Aorta (tissue), 5 donors: ENCODE results near the gene ZNF728. TPM values are rescaled to one million over a fixed set of nuclear protein-coding genes. Genes with fewer than 3 reads are reported as not detected.
"Not testable (repeated sequence)": the region's sequence is repeated elsewhere in the genome, so short reads cannot be mapped to it uniquely, and the experiment has no call there.

Experiments
- ATAC-seq: fragments of 200-7000 bp; cut with Tn5 transposase; one replicate; pipeline ENCODE4 v1.9.1; 2022; ENCODE audit warnings: moderate library complexity; ENCODE audit not compliant: low FRiP score
- DNase-seq, 2 donors: peaks; one replicate each; pipeline ENCODE4 v3.0.0-alpha.2; 2020
- H3K27ac ChIP-seq, 2 donors: one replicate each; pipeline ENCODE4 v1.5.1; 2013; ENCODE audit warnings: low read length in 2 of 2, mild to moderate bottlenecking in 2 of 2, moderate library complexity in 2 of 2, control low read depth in 1 of 2, inconsistent platforms in 1 of 2, low read depth in 1 of 2
- H3K27me3 ChIP-seq, 2 donors: one replicate each; pipeline ENCODE4 v1.6.1; 2013; ENCODE audit warnings: control low read depth in 1 of 2, low read length in 1 of 2, mild to moderate bottlenecking in 1 of 2, moderate library complexity in 1 of 2; ENCODE audit not compliant: insufficient read depth in 2 of 2, control insufficient read depth in 1 of 2
- H3K36me3 ChIP-seq, 2 donors: one replicate each; pipeline ENCODE4 v1.6.1; 2013; ENCODE audit warnings: control low read depth in 1 of 2, low read length in 1 of 2, mild to moderate bottlenecking in 1 of 2; ENCODE audit not compliant: insufficient read depth in 2 of 2, control insufficient read depth in 1 of 2
- H3K4me1 ChIP-seq, 2 donors: one replicate each; pipeline ENCODE4 v1.6.1; 2013; ENCODE audit warnings: low read length in 2 of 2, control low read depth in 1 of 2, mild to moderate bottlenecking in 1 of 2, moderate library complexity in 1 of 2; ENCODE audit not compliant: insufficient read depth in 2 of 2, control insufficient read depth in 1 of 2
- H3K4me3 ChIP-seq, 2 donors: one replicate each; pipeline ENCODE4 v1.5.1; 2013; ENCODE audit warnings: low read length in 2 of 2, control low read depth in 1 of 2, mild to moderate bottlenecking in 1 of 2
- H3K9me3 ChIP-seq: one replicate; pipeline ENCODE4 v1.6.1; 2013; ENCODE audit warnings: mild to moderate bottlenecking, low read length; ENCODE audit not compliant: control insufficient read depth
- WGBS, 2 donors: extraction: QIAGEN DNeasy Blood & Tissue Kit; methylation state at CpG; one replicate each; pipeline ENCODE4 v1.1.7; 2013; 5-methylcytosine and 5-hydroxymethylcytosine counted together
- intact Hi-C, 2 donors: fragments of 100-400 bp; cut with DNase I; formaldehyde crosslinking; loops; one replicate each; pipeline versions ENCODE4 v1.14.2 to v1.15.0; 2022
- polyA plus RNA-seq, 2 donors: library from polyadenylated mRNA; stranded (reverse); fragments of 200-250 nt; gene quantifications; one replicate each; pipeline ENCODE4 v1.2.3, GENCODE V29; 2013
- total RNA-seq, 2 donors: library from RNA; stranded (reverse); fragmentation: NEBNext Ultra II Directional; extraction: Animal tissue kit (Norgen Biotek cat#: 25700); gene quantifications; one replicate each; pipeline ENCODE4 v1.2.1, GENCODE V29; 2021
- donor health status: healthy with polysubstance abuse.
- donor health status: Bipolar disorder and iron deficiency.
- donor health status: DM: no; HTN: no; CAD: no.
- donor health status: DM: no; HTN: no; CAD: no.
- donor health status: DM: yes; HTN: yes; CAD: no.

The ZNF728 gene
- total and polyA plus RNA-seq, 4 donors = 0.50 to 6.4 (median 2.2) TPM

DNA sequence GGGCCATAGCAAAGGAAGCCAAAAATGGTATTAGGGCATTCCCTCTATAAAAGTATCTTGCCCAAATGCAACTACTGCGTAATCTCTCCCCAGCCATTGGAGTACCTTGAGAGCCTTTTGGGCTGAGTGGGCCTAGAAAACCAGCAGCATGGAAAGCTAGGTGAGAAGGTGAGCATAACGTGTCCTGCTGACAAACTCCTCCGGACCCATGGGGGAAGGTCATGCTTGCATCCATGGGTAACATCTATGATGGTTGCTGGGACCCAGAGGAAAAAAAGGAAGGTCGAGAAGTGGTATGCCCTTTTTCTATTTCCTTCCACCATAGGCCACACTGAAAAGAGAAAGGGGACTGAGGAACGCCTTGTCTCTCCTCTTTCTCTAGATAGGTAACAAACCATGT, 57.4 kb downstream of the ZNF728 start:
- peaks cover 12% of the 10 kb centered on the region for H3K9me3 ChIP-seq
- no peaks in the 10 kb centered on the region for H3K36me3 ChIP-seq
- H3K27me3 ChIP-seq = no peaks in the 10 kb centered on the region
- ATAC-seq (no peak), DNase-seq (no peak)
- intact Hi-C loops = no loop called here
- H3K27ac ChIP-seq = no peak overlapping the region
- 60 to 63% methylated on average over 5 of the region's 5 CpGs for WGBS, 2 donors
- no peak overlapping the region for H3K4me3 ChIP-seq
- H3K4me1 ChIP-seq = no peaks in the 10 kb centered on the region

DNA sequence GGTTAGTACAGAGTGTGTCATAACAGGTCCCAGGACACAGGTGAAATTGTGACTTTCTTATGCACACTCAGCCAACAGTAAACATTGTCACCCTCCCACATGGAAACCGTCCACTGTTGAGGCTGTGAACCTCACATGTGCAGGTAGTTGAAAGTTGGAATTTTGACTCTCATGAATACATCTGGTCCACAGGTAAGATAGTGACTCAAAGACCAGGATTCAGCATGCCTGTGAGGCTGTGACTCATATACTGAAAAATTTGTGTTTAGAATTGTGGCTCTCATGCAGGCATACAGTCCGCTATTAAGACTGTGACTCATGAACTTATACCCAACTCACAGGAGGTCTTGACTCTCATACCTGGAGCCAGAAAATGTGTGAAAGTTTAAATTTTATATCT, 67.8 kb downstream of the ZNF728 start:
- H3K4me3 ChIP-seq = no peak overlapping the region
- no peak overlapping the region for H3K27ac ChIP-seq
- no peak for DNase-seq
- intact Hi-C loops = no loop called here
- 82 to 88% methylated on average over 2 of the region's 2 CpGs for WGBS, 2 donors
- no peaks in the 10 kb centered on the region for H3K36me3 ChIP-seq
- H3K4me1 ChIP-seq = no peaks in the 10 kb centered on the region
- ATAC-seq = no peak
- no peaks in the 10 kb centered on the region for H3K9me3 ChIP-seq
- H3K27me3 ChIP-seq = no peaks in the 10 kb centered on the region

DNA sequence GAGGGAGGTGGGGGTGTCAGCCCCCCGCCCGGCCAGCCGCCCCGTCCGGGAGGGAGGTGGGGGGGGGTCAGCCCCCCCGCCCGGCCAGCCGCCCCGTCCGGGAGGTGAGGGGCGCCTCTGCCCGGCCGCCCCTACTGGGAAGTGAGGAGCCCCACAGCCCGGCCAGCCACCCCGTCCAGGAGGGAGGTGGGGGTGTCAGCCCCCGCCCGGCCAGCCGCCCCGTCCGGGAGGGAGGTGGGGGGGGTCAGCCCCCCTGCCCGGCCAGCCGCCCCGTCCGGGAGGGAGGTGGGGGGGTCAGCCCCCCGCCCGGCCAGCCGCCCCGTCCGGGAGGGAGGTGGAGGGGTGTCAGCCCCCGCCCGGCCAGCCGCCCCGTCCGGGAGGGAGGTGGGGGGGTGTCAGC, 75.4 kb downstream of the ZNF728 start:
- H3K36me3 ChIP-seq, H3K27ac ChIP-seq, H3K9me3 ChIP-seq, H3K4me1 ChIP-seq, ATAC-seq, DNase-seq, intact Hi-C loops, H3K27me3 ChIP-seq, H3K4me3 ChIP-seq: not testable (repeated sequence)
- WGBS, 2 donors = 96% methylated on average over 11 to 29 of the region's 34 CpGs

DNA sequence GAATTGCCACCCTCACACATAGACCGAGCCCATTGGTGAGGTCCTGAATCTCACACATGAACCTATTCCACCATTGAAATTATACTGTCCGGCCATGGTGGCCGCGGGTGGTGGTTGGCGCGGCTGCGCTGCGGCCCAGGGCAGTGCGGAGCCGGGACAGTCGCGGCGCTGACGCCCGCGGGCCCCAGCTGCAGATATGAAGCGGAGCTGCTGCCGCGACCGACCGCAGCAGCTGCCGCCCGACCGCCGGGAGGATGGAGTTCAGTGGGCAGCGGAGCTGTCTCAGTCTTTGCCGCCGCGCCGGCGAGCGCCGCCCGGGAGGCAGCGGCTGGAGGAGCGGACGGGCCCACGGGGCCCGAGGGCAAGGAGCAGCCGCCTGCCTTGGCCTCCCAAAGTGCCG, 77.8 kb downstream of the ZNF728 start:
- H3K4me1 ChIP-seq, H3K36me3 ChIP-seq, H3K27me3 ChIP-seq, ATAC-seq, intact Hi-C loops, DNase-seq, H3K9me3 ChIP-seq, H3K4me3 ChIP-seq, H3K27ac ChIP-seq: not testable (repeated sequence)
- WGBS, 2 donors = 97% methylated on average over 38 to 41 of the region's 41 CpGs

Other genes starting within 250 kb of the ZNF728 start
- under 1 TPM; 0.19 to 0.51 TPM for gene ZNF99, start 219.0 kb downstream of the ZNF728 start, total RNA-seq
- not detected for gene ZNF99, start 219.0 kb downstream of the ZNF728 start, polyA plus RNA-seq
- gene ZNF723, start 170.9 kb downstream of the ZNF728 start, total RNA-seq = not detected
- gene ZNF723, start 170.9 kb downstream of the ZNF728 start, polyA plus RNA-seq = not detected
- under 1 TPM; 0.84 to 0.91 TPM for gene ZNF730, start 113.8 kb upstream of the ZNF728 start, total RNA-seq
- not detected for gene ZNF730, start 113.8 kb upstream of the ZNF728 start, polyA plus RNA-seq
- 1 to 10 TPM in 1 of 2 donors, under 1 TPM in 1; 0.94 to 2.6 TPM for gene ZNF724, start 247.2 kb upstream of the ZNF728 start, total RNA-seq
- 1 to 10 TPM in 1 of 2 donors, not detected in 1; 2.8 TPM for gene ZNF724, start 247.2 kb upstream of the ZNF728 start, polyA plus RNA-seq